Activated gamma-delta T cell treated with Interleukin-2 at 50 U/mL for 16 hours (primary cell): Measurements from ENCODE around the gene WDR45B.
A peak's percentile ranks its signal among the peaks of the same experiment; 100 is the strongest.

Experiments used
- DNase-seq: peaks from one replicate; pipeline ENCODE4 v3.0.0-alpha.2; 2020

WDR45B gene

DNA sequence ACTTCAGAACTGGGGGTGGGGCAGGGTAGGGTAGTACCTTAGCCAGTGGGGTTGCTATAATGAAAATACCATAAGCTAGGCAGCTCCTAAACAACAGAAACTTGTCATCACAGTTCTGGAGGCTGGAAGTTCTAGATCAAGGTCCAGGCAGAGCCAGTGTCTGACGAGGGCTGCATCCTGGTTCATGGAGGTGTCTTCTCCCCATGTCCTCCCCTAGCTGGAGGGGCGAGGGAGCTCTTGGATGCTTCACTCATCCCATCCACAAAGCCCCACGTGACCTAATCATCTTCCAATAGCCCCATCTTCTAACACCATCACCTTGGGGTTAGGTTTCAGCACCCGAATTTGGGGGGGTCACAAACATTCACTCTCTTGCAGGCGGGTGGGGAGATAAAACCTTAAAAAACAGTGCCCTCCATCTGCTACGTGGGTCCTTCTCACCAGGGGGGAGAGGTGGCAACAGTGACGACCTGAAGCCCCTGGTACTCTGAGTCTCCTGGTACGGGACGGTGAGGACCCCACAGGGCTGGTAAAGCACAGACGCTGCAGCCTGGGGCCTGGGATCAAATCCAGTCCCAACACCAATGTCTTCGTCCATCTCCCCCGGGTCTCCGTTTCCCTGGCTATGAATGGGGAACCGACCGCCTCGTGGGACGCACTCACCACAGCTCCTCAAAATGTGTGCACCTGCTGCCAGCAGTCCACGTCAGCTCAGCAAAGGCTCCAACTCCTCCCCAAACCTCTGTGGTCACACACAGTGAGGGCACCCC, 27.4 kb upstream of the WDR45B start:
- no peak for DNase-seq

GRCh38 chr17:82674656-82675475, 26.6 kb upstream of the WDR45B start:
- no peak for DNase-seq

DNA sequence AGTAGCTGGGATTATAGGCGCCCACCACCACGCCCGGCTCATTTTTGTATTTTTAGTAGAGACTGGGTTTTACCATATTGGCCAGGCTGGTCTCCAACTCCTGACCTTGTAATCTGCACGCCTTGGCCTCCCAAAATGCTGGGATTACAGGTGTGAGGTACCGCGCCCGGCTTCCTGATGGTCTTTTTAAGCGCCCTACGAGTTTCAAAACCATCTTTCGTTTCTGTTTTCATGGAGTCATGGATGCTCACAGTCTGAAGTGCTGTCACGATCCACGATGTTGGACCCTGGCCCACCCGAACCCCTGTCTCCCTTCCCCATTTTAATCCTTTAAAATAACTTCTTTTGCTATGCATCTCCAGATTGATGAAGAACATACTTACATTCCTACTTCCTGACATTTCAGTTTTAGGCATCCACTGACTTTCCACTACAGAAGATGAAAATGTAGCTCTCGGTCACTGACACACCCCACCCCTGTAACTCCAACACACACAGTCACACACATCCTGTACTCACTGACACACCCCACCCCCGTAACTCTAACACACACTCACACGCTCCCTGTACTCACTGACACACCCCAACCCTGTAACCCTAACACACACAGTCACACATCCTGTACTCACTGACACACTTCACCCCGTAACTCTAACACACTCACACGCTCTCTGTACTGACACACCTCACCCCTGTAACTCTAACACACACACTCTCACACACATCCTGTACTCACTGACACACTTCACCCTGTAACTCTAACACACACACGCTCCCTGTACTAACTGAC, 22.6 kb upstream of the WDR45B start:
- DNase-seq = no peak

DNA sequence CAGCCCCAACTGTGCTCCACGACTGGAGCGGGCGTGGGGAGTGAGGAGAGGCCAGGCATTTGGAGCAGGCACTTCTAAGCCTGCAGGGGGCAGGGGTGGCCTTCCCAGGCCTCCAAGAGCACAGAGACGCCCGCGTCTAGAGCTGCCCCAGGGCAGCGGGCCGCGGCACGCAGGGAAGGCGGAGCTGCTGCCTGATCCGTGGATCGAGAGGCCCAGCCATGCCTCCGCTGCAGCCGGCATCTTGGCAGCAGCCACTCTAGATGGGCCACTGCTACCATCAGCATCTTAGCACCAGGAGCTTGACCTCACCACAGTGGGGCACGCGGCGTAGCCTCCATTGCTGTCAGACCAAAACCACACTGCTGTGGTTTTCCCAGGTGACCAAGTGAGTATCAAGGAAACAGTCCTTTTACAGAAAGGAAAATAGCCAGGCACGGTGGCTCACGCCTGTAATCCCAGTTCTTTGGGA, 20.4 kb upstream of the WDR45B start:
- DNase-seq = peak; percentile 19

DNA sequence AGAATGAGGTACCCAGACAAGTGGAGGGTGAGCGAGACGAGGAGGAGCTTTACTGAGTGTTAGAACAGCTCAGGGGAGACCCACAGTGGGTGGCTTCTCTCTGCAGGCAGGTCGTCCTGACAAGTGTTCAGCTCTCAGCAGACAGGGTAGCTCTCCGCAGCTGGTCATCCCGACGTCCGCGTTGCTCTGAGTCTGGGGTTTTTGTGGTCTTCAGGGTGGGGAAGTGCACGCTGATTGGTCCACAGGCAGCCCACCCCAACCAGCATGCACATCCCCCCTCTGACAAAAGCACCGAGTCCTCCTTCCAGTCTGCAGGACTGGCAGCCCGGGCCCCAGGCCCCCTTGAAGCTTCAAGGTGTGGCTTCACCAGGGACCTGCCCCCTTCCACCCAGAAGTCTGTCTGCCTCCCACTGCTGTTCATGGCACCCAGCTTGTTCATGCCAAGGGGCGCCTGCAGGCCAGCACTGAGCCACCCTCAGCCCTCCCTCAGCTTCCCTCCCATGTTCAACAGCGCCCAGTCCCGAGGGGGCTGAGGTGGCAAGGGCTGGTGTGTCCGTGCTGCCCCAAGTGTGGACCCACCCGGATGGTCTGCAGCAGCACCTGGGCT, 19.9 kb upstream of the WDR45B start:
- no peak for DNase-seq

DNA sequence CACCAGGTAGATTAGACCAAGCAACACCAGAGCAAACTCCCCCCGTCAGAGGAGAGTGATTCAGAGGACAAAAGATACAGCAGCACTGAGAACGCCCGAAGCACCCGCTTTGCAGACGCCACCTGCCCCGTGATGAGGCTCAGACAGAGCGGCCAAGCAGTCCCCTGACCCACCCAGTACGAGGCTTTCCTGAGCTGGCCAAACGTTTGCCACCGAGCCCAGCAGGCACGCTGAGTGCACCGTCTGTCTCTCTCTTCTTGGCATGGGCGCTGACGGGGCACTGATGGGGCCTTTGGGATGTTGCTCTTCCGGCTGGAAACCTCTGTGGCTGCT, 19.4 kb upstream of the WDR45B start:
- DNase-seq = no peak

GRCh38 chr17:82666931-82667667, 18.9 kb upstream of the WDR45B start:
- no peak for DNase-seq

DNA sequence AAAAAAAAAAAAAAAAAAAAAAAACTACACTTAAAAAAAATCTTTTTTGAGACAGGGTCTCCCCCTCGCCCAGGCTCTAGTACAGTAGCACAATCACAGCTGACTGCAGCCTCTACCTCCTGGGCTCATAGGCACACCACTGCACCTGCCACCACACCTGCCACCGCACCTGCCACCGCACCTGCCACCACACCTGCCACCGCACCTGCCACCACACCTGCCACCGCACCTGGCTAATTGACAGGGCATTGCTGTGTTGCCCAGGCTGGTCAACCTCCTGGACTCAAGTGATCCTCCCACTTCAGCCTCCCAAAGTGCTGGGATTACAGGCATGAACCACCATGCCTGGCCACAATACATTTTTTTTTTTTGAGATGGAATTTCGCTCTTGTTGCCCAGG, 17.6 kb upstream of the WDR45B start:
- DNase-seq = no peak

- DNase-seq = no peak
Observed at GRCh38 chr17:82665217-82665616, 17.0 kb upstream of the WDR45B start.

DNA sequence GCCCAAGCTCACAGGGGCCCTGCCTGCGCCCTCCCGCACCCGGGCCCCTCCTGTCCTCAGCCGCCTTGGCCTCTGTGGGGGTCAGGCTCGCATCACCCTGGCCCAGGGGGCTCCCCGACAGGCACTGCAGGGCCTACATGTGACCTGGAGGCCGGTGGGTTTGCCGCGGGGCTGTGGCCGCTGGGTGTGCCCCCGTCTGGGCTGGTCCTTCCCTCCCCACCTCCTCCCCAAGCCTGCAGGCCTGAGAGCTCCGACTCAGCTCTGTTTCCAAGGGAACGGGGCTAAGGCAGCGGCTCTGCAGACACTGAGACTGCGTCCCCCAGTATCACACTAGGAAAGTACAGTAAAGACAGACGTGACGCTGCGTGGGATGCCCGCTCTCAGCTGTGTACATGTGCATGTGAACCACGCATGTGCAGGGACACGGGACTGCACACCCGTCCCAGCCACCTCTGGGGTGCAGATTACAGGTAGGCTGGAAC, 16.5 kb upstream of the WDR45B start:
- no peak for DNase-seq

- DNase-seq = no peak
Observed at GRCh38 chr17:82664276-82664575, 16.0 kb upstream of the WDR45B start.

DNA sequence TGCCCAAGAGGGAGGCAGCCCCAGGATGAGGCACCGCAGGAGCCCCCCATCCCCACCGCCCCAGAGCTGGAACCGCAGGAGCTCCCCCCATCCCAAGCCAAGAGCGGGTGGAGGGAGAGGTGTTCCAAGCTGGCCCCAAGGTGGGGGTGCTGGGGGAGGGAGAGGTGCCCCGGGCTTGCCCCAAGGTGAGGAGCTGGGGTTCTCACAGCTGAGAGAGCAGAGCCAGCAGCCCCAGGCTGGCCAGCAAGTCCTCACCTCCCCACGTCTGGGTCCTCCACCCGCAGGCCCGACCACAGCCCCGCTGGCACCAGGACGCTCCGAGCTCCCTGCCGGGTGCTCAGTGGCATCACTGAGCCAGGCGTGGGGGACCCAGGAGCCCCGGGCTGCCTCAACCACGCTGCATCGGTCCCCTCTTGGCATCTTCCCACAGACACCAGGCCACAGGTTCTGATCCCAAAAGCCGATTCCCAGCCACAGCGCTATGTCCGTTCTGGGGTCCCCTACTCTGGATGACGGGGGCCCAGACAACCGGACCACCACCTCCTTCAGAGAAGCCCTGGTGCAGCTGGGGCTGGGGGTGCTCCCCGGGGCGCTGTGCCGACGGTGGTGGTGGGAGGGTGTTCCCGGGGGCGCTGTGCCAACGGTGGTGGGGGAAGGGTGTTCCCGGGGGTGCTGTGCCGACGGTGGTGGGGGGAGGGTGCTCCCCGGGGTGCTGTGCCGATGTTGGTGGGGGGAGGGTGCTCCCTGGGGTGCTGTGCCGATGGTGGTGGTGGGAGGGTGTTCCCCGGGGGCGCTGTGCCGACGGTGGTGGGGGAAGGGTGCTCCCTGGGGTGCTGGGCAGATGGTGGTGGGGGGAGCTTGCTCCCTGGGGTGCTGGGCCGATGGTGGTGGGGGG, 15.4 kb upstream of the WDR45B start:
- DNase-seq = no peak

- DNase-seq = no peak
Observed at GRCh38 chr17:82662711-82663261, 14.5 kb upstream of the WDR45B start.

DNA sequence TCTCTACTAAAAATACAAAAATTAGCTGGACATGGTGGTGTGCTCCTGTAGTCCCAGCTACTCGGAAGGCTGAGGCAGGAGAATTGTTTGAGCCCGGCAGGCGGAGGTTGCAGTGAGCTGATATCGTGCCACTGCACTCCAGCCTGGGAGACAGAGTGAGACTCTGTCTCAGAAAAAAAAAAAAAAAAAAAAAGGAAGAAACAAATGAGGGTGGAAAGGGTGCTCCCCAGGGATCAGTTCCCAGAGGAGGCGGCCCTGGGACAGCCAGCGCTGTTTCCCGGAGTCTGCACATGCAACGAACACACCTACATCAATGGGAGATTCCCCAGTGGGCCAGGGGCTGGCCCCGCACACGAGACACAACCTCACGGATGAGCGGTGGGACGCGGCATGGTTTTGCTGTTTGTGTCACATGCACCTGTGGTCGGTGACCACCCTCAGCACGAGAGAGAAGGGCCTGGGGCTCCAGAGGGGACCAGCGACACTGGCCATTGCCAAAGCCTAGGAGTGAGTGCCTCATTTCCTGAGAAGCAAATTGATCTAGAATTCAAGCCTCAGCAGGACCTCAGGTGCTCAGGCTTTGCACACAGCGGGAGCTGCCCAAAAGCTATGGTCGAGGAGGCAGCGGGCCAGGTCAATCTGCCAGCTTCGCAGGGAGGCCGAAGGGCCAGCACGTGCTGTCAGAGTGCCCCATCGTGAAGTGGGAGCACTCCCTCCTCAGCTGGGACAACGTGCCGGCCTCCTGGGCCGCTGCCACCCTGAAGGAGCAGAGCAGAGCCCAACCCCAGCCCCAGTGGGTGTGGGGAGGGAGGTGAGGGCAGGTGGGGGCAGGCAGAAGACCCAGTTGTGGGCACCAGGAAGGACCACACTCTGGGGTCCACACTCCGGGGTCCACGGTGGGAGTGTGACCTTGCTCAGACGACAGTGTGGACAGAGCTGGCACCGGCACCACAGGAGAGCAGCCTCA, 13.8 kb upstream of the WDR45B start:
- DNase-seq = no peak

DNA sequence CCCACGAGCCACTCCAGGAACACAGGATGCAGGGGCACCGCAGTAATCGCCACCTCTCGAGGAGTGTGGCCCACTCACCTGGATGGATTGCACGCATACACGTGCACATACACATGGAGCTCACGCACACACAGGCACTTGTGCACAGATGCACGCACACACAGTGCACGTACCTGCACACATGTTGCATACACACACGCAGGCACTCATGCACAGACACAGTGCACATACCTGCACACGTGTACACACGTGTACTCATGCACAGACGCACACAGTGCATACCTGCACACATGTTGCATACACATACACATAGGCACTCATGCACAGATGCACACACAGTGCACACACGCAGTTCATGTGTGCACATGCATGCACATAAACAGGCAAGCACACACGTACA, 11.6 kb upstream of the WDR45B start:
- DNase-seq = no peak

- DNase-seq = no peak
Observed at GRCh38 chr17:82658796-82659452, 10.7 kb upstream of the WDR45B start.

DNA sequence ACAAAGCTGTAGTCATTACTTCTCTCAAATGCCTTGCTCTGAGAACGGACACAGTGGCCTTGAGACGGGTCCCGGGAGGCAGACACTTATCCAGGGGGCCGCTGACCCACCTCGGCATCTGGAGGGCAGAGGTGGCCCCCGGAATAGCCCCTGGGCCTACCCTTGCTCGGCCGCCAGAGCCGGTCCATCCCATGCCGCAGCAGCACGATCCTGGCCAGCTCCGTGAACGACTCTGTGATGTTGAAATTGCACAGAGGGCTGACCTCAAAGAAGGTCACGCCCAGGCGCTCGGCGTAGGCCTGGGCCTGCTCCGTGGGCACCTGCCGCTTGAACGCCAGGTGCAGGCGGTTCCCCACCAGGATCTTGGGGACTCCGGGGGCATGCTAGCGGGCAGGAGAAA, 10.1 kb upstream of the WDR45B start:
- no peak for DNase-seq

- no peak for DNase-seq
Observed at GRCh38 chr17:82657926-82658325, 9.7 kb upstream of the WDR45B start.

GRCh38 chr17:82656266-82656665, 8.0 kb upstream of the WDR45B start:
- no peak for DNase-seq
